GM12892 (cell line): ENCODE measurements around the gene SPI1.

Source experiments
- POLR2A ChIP-seq: IDR thresholded peaks from 2 replicates; pipeline ENCODE4 v1.6.1; 2011; ENCODE audit warnings: low read depth, low read length, control low read depth
- POLR2AphosphoS5 ChIP-seq: IDR thresholded peaks from 2 replicates; pipeline ENCODE4 v1.6.1; 2011; ENCODE audit warnings: low read depth, low read length, control low read depth
- TAF1 ChIP-seq: IDR thresholded peaks from 2 replicates; pipeline ENCODE4 v1.6.1; 2011; ENCODE audit warnings: low read depth, mild to moderate bottlenecking, control low read depth, low read length, borderline replicate concordance

DNA sequence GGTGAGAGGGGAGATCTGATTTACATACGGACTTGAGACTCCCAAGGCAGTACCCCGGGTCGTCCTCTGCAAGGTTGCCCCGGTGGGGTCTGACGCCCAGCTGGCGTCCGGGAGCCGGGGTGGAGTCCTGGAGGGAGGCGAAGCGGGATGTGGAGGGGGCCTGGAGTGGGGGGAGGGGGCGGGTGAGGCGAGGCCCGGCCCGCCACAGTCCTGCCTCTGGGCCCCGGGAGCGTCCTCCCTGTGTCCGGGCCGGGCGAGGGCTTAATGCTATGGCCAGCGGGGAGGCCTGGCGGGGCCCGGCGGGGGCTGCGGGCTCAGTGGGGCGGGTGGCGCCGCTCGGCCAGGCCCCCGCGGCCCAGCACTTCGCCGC is 23.4 kb downstream of the SPI1 start:
- TF ChIP-seq POLR2A (no peak), TAF1 (no peak), POLR2AphosphoS5 (no peak)
